ENCODE data around the gene CANX.

DNA sequence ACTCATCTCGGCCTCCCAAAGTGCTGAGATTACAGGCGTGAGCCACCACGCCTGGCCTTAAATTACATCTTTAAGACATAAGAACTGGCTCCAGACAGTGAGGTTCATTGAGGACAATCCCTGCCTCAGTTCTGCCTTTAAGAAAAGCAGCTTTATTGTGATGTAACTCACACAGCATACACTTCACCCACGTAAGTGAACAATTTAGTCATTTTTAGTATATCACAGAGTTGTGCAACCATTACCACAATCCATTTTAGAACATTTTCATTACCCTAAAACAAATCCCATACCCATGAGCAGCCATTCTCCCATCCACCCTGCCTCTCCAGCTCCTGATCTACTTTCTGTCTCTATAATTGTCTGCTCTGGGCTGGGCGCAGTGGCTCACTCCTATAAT is 71.0 kb downstream of the CANX start:
- TF ChIP-seq ZNF551 (CRISPR knock-in tag; IDR thresholded peaks at IDR 0.05) (no peak), SIN3A (IDR thresholded peaks at IDR 0.05; ENCODE audit: borderline replicate concordance in 2 of 2, control insufficient read depth in 1 of 2, low read depth in 2 of 2, low read length in 2 of 2) (no peak)
- TF ChIP-seq, protein P1, sequence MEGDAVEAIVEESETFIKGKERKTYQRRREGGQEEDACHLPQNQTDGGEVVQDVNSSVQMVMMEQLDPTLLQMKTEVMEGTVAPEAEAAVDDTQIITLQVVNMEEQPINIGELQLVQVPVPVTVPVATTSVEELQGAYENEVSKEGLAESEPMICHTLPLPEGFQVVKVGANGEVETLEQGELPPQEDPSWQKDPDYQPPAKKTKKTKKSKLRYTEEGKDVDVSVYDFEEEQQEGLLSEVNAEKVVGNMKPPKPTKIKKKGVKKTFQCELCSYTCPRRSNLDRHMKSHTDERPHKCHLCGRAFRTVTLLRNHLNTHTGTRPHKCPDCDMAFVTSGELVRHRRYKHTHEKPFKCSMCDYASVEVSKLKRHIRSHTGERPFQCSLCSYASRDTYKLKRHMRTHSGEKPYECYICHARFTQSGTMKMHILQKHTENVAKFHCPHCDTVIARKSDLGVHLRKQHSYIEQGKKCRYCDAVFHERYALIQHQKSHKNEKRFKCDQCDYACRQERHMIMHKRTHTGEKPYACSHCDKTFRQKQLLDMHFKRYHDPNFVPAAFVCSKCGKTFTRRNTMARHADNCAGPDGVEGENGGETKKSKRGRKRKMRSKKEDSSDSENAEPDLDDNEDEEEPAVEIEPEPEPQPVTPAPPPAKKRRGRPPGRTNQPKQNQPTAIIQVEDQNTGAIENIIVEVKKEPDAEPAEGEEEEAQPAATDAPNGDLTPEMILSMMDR (IDR thresholded peaks at IDR 0.05 in 2 of 3, conservative IDR thresholded peaks at IDR 0.05 in 1 of 3; ENCODE audit: insufficient read depth in 2 of 3, low read depth in 1 of 3, low read length in 3 of 3) = no peak
